Measurements from ENCODE around the gene CALY.

The CALY gene

GRCh38 chr10:133278577-133279265 lies 58.0 kb downstream of the CALY start:
- DNase-seq (ENCODE audit: low read depth, low spot score) = no peak
- POLR2A ChIA-PET = interaction anchor here (1.1 kb wide), 1 partner anchor 14 kb away, joined by 4 read pairs; no protein-coding TSS in a partner anchor
- H3K4me3 ChIP-seq (ENCODE audit: low read depth, low read length) = no peak overlapping the region
- CTCF ChIA-PET = interaction anchor here (1.8 kb wide), 1 partner anchor 51 kb away, joined by 4 read pairs; no protein-coding TSS in a partner anchor
- no peak for TF ChIP-seq CTCF (IDR thresholded peaks at IDR 0.05; ENCODE audit: insufficient read depth, low read length, missing control alignments)

- TF ChIP-seq CTCF (IDR thresholded peaks at IDR 0.05; ENCODE audit: insufficient read depth, low read length, missing control alignments) = no peak
- no peak overlapping the region for H3K4me3 ChIP-seq (ENCODE audit: low read depth, low read length)
- DNase-seq (ENCODE audit: low read depth, low spot score) = no peak
- CTCF ChIA-PET = interaction anchor here (1.8 kb wide), 1 partner anchor 52 kb away, joined by 4 read pairs; no protein-coding TSS in a partner anchor
- POLR2A ChIA-PET = interaction anchor here (1.1 kb wide), 1 partner anchor 14 kb away, joined by 4 read pairs; no protein-coding TSS in a partner anchor
Observed at GRCh38 chr10:133277993-133278576, 58.6 kb downstream of the CALY start.

GRCh38 chr10:133277277-133277992 lies 59.3 kb downstream of the CALY start:
- POLR2A ChIA-PET = interaction anchor here (1.1 kb wide), 1 partner anchor 13 kb away, joined by 4 read pairs; no protein-coding TSS in a partner anchor
- DNase-seq (ENCODE audit: low read depth, low spot score) = no peak
- CTCF ChIA-PET = interaction anchor here (1.8 kb wide), 1 partner anchor 52 kb away, joined by 4 read pairs; no protein-coding TSS in a partner anchor
- no peak overlapping the region for H3K4me3 ChIP-seq (ENCODE audit: low read depth, low read length)
- TF ChIP-seq CTCF (IDR thresholded peaks at IDR 0.05; ENCODE audit: insufficient read depth, low read length, missing control alignments) = no peak

- ChIA-PET CTCF (interaction anchor here (1.8 kb wide), 1 partner anchor 53 kb away, joined by 4 read pairs; no protein-coding TSS in a partner anchor), POLR2A (no interaction called here)
- no peak for TF ChIP-seq CTCF (IDR thresholded peaks at IDR 0.05; ENCODE audit: insufficient read depth, low read length, missing control alignments)
- DNase-seq (ENCODE audit: low read depth, low spot score) = no peak
- H3K4me3 ChIP-seq (ENCODE audit: low read depth, low read length) = no peak within 1 kb of the TSS
Observed at GRCh38 chr10:133276435-133277201, 60.1 kb downstream of the CALY start, which contains the start of gene ADAM8. TSS of gene ADAM8 (minus strand) at chr10:133276868. CDS start at chr10:133276817, 51 bp downstream.

- no peak for DNase-seq (ENCODE audit: low read depth, low spot score)
- TF ChIP-seq CTCF (IDR thresholded peaks at IDR 0.05; ENCODE audit: insufficient read depth, low read length, missing control alignments) = no peak
- ChIA-PET POLR2A (no interaction called here), CTCF (no interaction called here)
- no peak overlapping the region for H3K4me3 ChIP-seq (ENCODE audit: low read depth, low read length)
Observed at GRCh38 chr10:133276100-133276434, 60.6 kb downstream of the CALY start.
